Lung (tissue), 12 donors: Measurements from ENCODE around the gene PPFIA3. TPM values are rescaled to one million over a fixed set of nuclear protein-coding genes. Genes with fewer than 3 reads are reported as not detected.

ENCODE experiments used
- ATAC-seq: fragments of 200-7000 bp; cut with Tn5 transposase; one replicate; pipeline ENCODE4 v1.9.1; 2020; ENCODE audit warnings: moderate number of reproducible peaks; ENCODE audit not compliant: insufficient read depth, low FRiP score
- DNase-seq, 3 donors: peaks; one replicate each; pipeline ENCODE4 v3.0.0-alpha.2; 2013 to 2017
- H3K27ac ChIP-seq, 2 donors: one replicate each; pipeline ENCODE4 v1.5.1; 2013; ENCODE audit warnings: mild to moderate bottlenecking in 2 of 2, moderate library complexity in 2 of 2, control low read depth in 1 of 2, inconsistent platforms in 1 of 2, low read depth in 1 of 2, low read length in 1 of 2
- H3K27me3 ChIP-seq, 3 donors: one replicate each; pipeline ENCODE4 v1.5.1; 2013; ENCODE audit warnings: low read length in 2 of 3; ENCODE audit not compliant: control insufficient read depth in 3 of 3, insufficient read depth in 3 of 3
- H3K36me3 ChIP-seq, 4 donors: one replicate each; pipeline ENCODE4 v1.5.1; 2013; ENCODE audit warnings: low read length in 4 of 4, mild to moderate bottlenecking in 1 of 4, moderate library complexity in 1 of 4; ENCODE audit not compliant: control insufficient read depth in 4 of 4, insufficient read depth in 4 of 4
- H3K4me1 ChIP-seq, 5 donors: one replicate each; pipeline ENCODE4 v1.5.1; 2013; ENCODE audit warnings: low read length in 5 of 5, mild to moderate bottlenecking in 2 of 5, moderate library complexity in 1 of 5; ENCODE audit not compliant: control insufficient read depth in 5 of 5, insufficient read depth in 5 of 5
- H3K4me3 ChIP-seq: one replicate; pipeline ENCODE4 v1.5.1; 2013; ENCODE audit warnings: mild to moderate bottlenecking, control low read depth, moderate library complexity
- H3K9ac ChIP-seq, 2 donors: one replicate each; pipeline ENCODE4 v1.5.1; 2013; ENCODE audit warnings: low read length in 2 of 2, control low read depth in 1 of 2; ENCODE audit not compliant: insufficient read depth in 1 of 2
- H3K9me3 ChIP-seq, 4 donors: one replicate each; pipeline ENCODE4 v1.5.1; 2013; ENCODE audit warnings: low read length in 3 of 4, mild to moderate bottlenecking in 1 of 4, moderate library complexity in 1 of 4; ENCODE audit not compliant: control insufficient read depth in 4 of 4, insufficient read depth in 3 of 4
- CTCF ChIP-seq: IDR thresholded peaks from 2 replicates; pipeline ENCODE4 v1.5.1; 2012; ENCODE audit warnings: mild to moderate bottlenecking; ENCODE audit errors: control extremely low read depth, extremely low read depth
- WGBS, 2 donors: extraction: QIAGEN DNeasy Blood & Tissue Kit; methylation state at CpG; one replicate each; pipeline ENCODE4 v1.1.7; 2013; 5-methylcytosine and 5-hydroxymethylcytosine counted together
- polyA plus RNA-seq, 2 donors: library from polyadenylated mRNA; stranded (reverse); fragments of 200-250 nt; gene quantifications; one replicate each; pipeline ENCODE4 v1.2.1, GENCODE V29; 2013
- total RNA-seq, 2 donors: library from RNA; depleted of rRNA in 1 of 2; stranded (reverse); fragments of >200 nt in 1 of 2; gene quantifications; one replicate each; pipeline ENCODE4 v1.2.1, GENCODE V29; 2014 to 2021
- donor health status: control.
- donor health status: control.
- donor health status: Bipolar disorder and iron deficiency.
- donor health status: healthy.
- donor health status: DM: yes; HTN: yes; CAD: no.

The PPFIA3 gene
- total and polyA plus RNA-seq, 4 donors = 3.0 to 10.6 (median 8.6) TPM

GRCh38 chr19:49110567-49110966 is 8.8 kb upstream of the PPFIA3 start:
- H3K27ac ChIP-seq = no peak overlapping the region
- TF ChIP-seq CTCF = no peak
- DNase-seq (no peak), ATAC-seq (no peak)
- no peak overlapping the region for H3K4me3 ChIP-seq
- no peaks in the 10 kb centered on the region for H3K27me3 ChIP-seq
- 41 to 52% methylated on average over 3 of the region's 3 CpGs for WGBS, 2 donors
- peaks cover 0 to 9% (median 5%) of the 10 kb centered on the region in 5 donors for H3K4me1 ChIP-seq
- no peaks in the 10 kb centered on the region for H3K9me3 ChIP-seq
- H3K36me3 ChIP-seq = peaks cover 12 to 33% (median 15%) of the 10 kb centered on the region in 4 donors
- H3K9ac ChIP-seq = no peak overlapping the region

- DNase-seq (no peak), ATAC-seq (no peak)
- Histone ChIP-seq H3K36me3 (peaks cover 11 to 27% (median 12%) of the 10 kb centered on the region in 4 donors), H3K9me3 (no peaks in the 10 kb centered on the region), H3K4me1 (peaks cover 0 to 9% (median 5%) of the 10 kb centered on the region in 5 donors), H3K4me3 (no peak overlapping the region), H3K9ac (no peak overlapping the region), H3K27ac (no peak overlapping the region), H3K27me3 (no peaks in the 10 kb centered on the region)
- TF ChIP-seq CTCF = no peak
- 81 to 84% methylated on average over 11 of the region's 11 CpGs for WGBS, 2 donors
Observed at GRCh38 chr19:49111218-49111998, 7.9 kb upstream of the PPFIA3 start.

GRCh38 chr19:49113762-49114629 is 5.3 kb upstream of the PPFIA3 start, which contains the start of gene LIN7B:
Gene LIN7B, plus strand, starts transcription at chr19:49114370. Its CDS starts 35 bp downstream, at chr19:49114405.
- H3K9me3 ChIP-seq = no peaks in the 10 kb centered on the region
- peak; percentile 75 to 84 (median 83) for DNase-seq
- peak within 1 kb of the TSS; percentile 78 for H3K4me3 ChIP-seq
- WGBS, 2 donors = 0 to 1% methylated on average over 55 to 66 of the region's 66 CpGs
- H3K36me3 ChIP-seq = peaks cover 0 to 3% (median 0%) of the 10 kb centered on the region in 4 donors
- ATAC-seq = peak; percentile 60
- H3K4me1 ChIP-seq = peaks cover 0 to 16% (median 8%) of the 10 kb centered on the region in 5 donors
- H3K27me3 ChIP-seq = no peaks in the 10 kb centered on the region
- peak within 1 kb of the TSS; percentile 11 to 63 for H3K27ac ChIP-seq
- no peak within 1 kb of the TSS for H3K9ac ChIP-seq
- TF ChIP-seq CTCF = peak; percentile 21
